Neural progenitor cell (in vitro differentiated cells): ENCODE data around the gene KIF19.

Experiments used
- CTCF ChIP-seq: fragments of 200-600 bp; sonication (generic); IDR thresholded peaks from 2 replicates; pipeline ENCODE4 v1.5.1; 2017; ENCODE audit warnings: antibody characterized with exemption, mild to moderate bottlenecking
- EZH2 ChIP-seq: fragments of 200-600 bp; sonication (generic); IDR thresholded peaks from 2 replicates; pipeline ENCODE4 v1.6.1; 2017; ENCODE audit warnings: antibody characterized with exemption, mild to moderate bottlenecking, moderate library complexity
- EZH2phosphoT487 ChIP-seq: fragments of 200-600 bp; sonication (generic); IDR thresholded peaks from 2 replicates; pipeline ENCODE4 v1.6.1; 2017; ENCODE audit warnings: antibody characterized with exemption

- TF ChIP-seq CTCF (no peak), EZH2phosphoT487 (no peak), EZH2 (no peak)
Measured at GRCh38 chr17:74343526-74344284, 17.7 kb downstream of the KIF19 start.
